ENCODE measurements around the gene RAP1B. TPM values are rescaled to one million over a fixed set of nuclear protein-coding genes. Genes with fewer than 3 reads are reported as not detected.

The RAP1B gene
- total and polyA plus RNA-seq, 12 donors: 74.6 to 302 (median 165) TPM

GRCh38 chr12:68630598-68630997 is 19.9 kb downstream of the RAP1B start:
- DNase-seq: no peak
- Histone ChIP-seq H3K27me3 (no peaks in the 10 kb centered on the region), H3K4me3 (no peak overlapping the region), H3K4me1 (replicated peaks in 1 of 2) (peaks cover 9 to 57% of the 10 kb centered on the region in 2 donors), H3K27ac (no peak overlapping the region), H3K36me3 (replicated peaks in 1 of 2) (no peaks in the 10 kb centered on the region), H3K9me3 (replicated peaks in 1 of 3) (no peaks in the 10 kb centered on the region)
- WGBS, 4 donors: 92 to 98% (median 94%) methylated on average over 7 of the region's 7 CpGs
- intact Hi-C loops (cut with DNase I): no loop called here
- TF ChIP-seq CTCF (IDR thresholded peaks at IDR 0.05) (no peak), POLR2A (IDR thresholded peaks at IDR 0.05) (no peak)

GRCh38 chr12:68631227-68631626 is 20.5 kb downstream of the RAP1B start:
- Histone ChIP-seq H3K27ac (peak overlapping the region in 1 of 5 donors; percentile 30), H3K4me3 (no peak overlapping the region), H3K4me1 (replicated peaks in 1 of 2) (peaks cover 9 to 63% of the 10 kb centered on the region in 2 donors), H3K27me3 (no peaks in the 10 kb centered on the region), H3K36me3 (replicated peaks in 1 of 2) (no peaks in the 10 kb centered on the region), H3K9me3 (replicated peaks in 1 of 3) (no peaks in the 10 kb centered on the region)
- DNase-seq: no peak
- 65 to 81% (median 67%) methylated on average over 3 of the region's 3 CpGs for WGBS, 4 donors
- intact Hi-C loops (cut with DNase I): no loop called here
- no peak for TF ChIP-seq POLR2A (IDR thresholded peaks at IDR 0.05)
- no peak for TF ChIP-seq CTCF (IDR thresholded peaks at IDR 0.05)

- Histone ChIP-seq H3K27ac (no peak overlapping the region), H3K36me3 (replicated peaks in 1 of 2) (no peaks in the 10 kb centered on the region)
- intact Hi-C loops (cut with DNase I): no loop called here
Observed at GRCh38 chr12:68632486-68632885, 21.8 kb downstream of the RAP1B start.

More at GRCh38 chr12:68632486-68632885, 21.8 kb downstream of the RAP1B start:
- no peak overlapping the region for H3K4me3 ChIP-seq
- no peaks in the 10 kb centered on the region for H3K9me3 ChIP-seq (replicated peaks in 1 of 3)
- TF ChIP-seq CTCF (IDR thresholded peaks at IDR 0.05) (no peak), POLR2A (IDR thresholded peaks at IDR 0.05) (no peak)
- H3K4me1 ChIP-seq (replicated peaks in 1 of 2): peaks cover 9 to 64% of the 10 kb centered on the region in 2 donors
- no peak for DNase-seq
- no peaks in the 10 kb centered on the region for H3K27me3 ChIP-seq

Data from adrenal gland (tissue), 12 donors.